SK-N-SH treated with all-trans-retinoic acid at 6 μM for 48 hours (cell line): ENCODE measurements around the gene MET.

Source experiments
- ARNTL ChIP-seq: fragments of 450-650 bp; formaldehyde crosslinking; IDR thresholded peaks from 2 replicates; pipeline ENCODE4 v1.5.0; 2020; ENCODE audit warnings: low read depth, mild to moderate bottlenecking, moderate library complexity, borderline replicate concordance
- GLIS3 ChIP-seq: fragments of 250-450 bp; sonication (Bioruptor Pico); IDR thresholded peaks from 2 replicates; pipeline ENCODE4 v1.5.0; 2020; ENCODE audit warnings: mild to moderate bottlenecking, moderate library complexity
- ISL1 ChIP-seq: fragments of 250-450 bp; sonication (Bioruptor Pico); IDR thresholded peaks from 2 replicates; pipeline ENCODE4 v2.1.2; 2022; ENCODE audit warnings: mild to moderate bottlenecking, moderate library complexity
- OSR1 ChIP-seq: fragments of 250-450 bp; sonication (Bioruptor Pico); IDR thresholded peaks from 2 replicates; pipeline ENCODE4 v1.8.0; 2022; ENCODE audit warnings: moderate library complexity, mild to moderate bottlenecking, inconsistent platforms
- PATZ1 ChIP-seq: fragments of 250-450 bp; sonication (Bioruptor Pico); IDR thresholded peaks from 2 replicates; pipeline ENCODE4 v1.8.0; 2020; ENCODE audit warnings: mild to moderate bottlenecking, moderate library complexity, borderline replicate concordance
- POU6F1 ChIP-seq: fragments of 250-450 bp; sonication (Bioruptor Pico); IDR thresholded peaks from 2 replicates; pipeline ENCODE4 v1.8.0; 2021; ENCODE audit warnings: low read depth, mild to moderate bottlenecking, moderate library complexity, borderline replicate concordance
- RARB ChIP-seq: fragments of 250-450 bp; sonication (Bioruptor Pico); IDR thresholded peaks from 2 replicates; pipeline ENCODE4 v1.8.0; 2021; ENCODE audit warnings: mild to moderate bottlenecking, moderate library complexity
- TOX ChIP-seq: fragments of 250-450 bp; sonication (Bioruptor Pico); IDR thresholded peaks from 2 replicates; pipeline ENCODE4 v1.8.0; 2021; ENCODE audit warnings: mild to moderate bottlenecking, moderate library complexity, borderline replicate concordance
- ZFP3 ChIP-seq: fragments of 250-450 bp; sonication (Bioruptor Pico); IDR thresholded peaks from 2 replicates; pipeline ENCODE4 v1.5.0; 2020; ENCODE audit warnings: mild to moderate bottlenecking, moderate library complexity
- ZNF565 ChIP-seq: fragments of 450-650 bp; formaldehyde crosslinking; conservative IDR thresholded peaks from 2 replicates; pipeline ENCODE4 v1.5.0; 2020; ENCODE audit warnings: low read depth, mild to moderate bottlenecking, moderate library complexity
- ZNF70 ChIP-seq: fragments of 450-650 bp; formaldehyde crosslinking; IDR thresholded peaks from 2 replicates; pipeline ENCODE4 v1.5.0; 2020; ENCODE audit warnings: mild to moderate bottlenecking, moderate library complexity
- ZNF8 ChIP-seq: fragments of 450-650 bp; formaldehyde crosslinking; IDR thresholded peaks from 2 replicates; pipeline ENCODE4 v1.5.0; 2020; ENCODE audit warnings: mild to moderate bottlenecking, moderate library complexity

DNA sequence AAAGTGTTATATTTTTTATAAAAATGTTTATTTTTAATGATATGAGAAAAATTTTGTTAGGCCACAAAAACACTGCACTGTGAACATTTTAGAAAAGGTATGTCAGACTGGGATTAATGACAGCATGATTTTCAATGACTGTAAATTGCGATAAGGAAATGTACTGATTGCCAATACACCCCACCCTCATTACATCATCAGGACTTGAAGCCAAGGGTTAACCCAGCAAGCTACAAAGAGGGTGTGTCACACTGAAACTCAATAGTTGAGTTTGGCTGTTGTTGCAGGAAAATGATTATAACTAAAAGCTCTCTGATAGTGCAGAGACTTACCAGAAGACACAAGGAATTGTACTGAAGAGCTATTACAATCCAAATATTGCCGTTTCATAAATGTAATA is 125.6 kb downstream of the MET start:
- TF ChIP-seq TOX (CRISPR knock-in tag) (no peak), ZNF565 (no peak), ARNTL (CRISPR knock-in tag) (no peak), POU6F1 (CRISPR knock-in tag) (no peak), ZFP3 (CRISPR knock-in tag) (no peak), RARB (CRISPR knock-in tag) (no peak), ZNF8 (CRISPR knock-in tag) (no peak), GLIS3 (CRISPR knock-in tag) (no peak), PATZ1 (CRISPR knock-in tag) (no peak), OSR1 (no peak), ISL1 (CRISPR knock-in tag) (no peak), ZNF70 (CRISPR knock-in tag) (no peak)
